GM19240 (cell line): Measurements from ENCODE around the gene SNCA.

Experiments
- DNase-seq: peaks from one replicate; pipeline ENCODE4 v3.0.0; 2011; ENCODE audit warnings: low spot score; ENCODE audit not compliant: insufficient read length

The SNCA gene

GRCh38 chr4:89707467-89707866, 129.5 kb downstream of the SNCA start:
- no peak for DNase-seq

DNA sequence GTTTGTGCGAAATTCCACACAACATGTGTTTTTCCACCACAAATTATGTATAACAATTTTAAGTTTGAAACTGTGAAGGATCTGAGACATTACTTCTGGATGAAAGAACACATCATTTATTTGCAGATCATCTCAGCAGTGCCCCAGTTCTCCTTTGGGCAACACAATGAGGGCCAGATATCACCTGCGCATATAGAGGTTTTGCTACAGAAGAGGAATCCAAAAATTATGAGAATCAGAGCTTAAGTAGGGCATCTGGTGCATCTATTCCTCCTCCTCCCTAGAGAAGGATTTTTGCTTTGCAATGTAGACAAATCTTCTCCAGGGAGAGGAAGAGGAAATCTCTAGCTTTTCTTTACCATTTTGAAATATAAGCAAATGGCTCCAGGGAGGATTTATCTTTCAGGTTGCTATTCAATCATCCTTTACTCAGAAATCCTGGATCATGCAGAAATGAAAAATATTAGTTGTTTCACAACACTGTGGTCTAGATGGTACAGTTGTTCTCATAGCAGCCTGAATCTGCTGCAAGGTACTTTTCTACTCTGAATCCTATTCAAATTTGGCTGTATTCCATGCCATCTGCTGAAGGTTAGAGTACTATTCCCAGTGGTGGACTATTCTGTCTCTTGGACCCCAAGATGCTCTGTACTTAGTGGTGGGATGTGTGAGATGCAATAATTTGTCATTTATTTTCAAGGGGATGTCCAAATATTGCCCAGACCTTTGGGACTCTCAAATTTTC, 132.1 kb downstream of the SNCA start:
- no peak for DNase-seq

DNA sequence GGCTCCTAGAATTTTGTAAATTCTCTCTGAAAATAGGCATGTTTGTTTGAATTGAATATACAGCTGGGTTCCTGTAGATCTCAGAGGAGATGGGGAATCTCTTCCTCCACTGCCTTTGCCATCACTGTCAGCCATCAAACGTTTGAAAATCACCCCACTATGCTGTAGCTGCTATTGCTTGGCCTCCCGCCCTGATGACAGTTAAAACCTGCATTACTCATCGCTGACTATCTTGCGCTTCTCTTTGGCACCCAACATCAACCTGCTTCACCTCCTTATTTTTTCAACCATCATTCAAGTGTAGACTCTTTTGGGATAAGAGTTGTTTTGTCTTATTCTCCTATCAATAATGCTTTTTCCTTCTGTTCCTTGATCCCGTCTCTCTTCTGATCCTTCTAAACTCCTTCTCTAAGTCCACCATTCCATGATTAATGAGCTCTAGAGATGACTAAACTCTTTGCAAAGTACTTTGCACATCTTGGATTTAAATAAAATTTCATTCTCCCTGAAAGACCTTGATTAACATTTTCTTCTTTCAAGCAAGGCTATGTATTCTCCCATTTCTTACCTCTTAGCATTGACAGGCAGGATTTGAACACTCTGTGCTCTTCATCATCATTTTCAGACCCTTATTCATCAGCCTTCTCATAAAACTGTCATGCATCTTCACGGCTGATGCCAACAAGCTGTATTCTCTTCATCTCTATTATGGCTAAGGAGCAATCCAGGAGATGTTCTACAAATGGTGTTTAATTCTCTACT, 133.0 kb downstream of the SNCA start:
- no peak for DNase-seq

- DNase-seq: no peak
These were observed 136.1 kb downstream of the SNCA start for GRCh38 chr4:89700766-89701423.

- no peak for DNase-seq
These were observed 151.3 kb downstream of the SNCA start for GRCh38 chr4:89685690-89686089.

DNA sequence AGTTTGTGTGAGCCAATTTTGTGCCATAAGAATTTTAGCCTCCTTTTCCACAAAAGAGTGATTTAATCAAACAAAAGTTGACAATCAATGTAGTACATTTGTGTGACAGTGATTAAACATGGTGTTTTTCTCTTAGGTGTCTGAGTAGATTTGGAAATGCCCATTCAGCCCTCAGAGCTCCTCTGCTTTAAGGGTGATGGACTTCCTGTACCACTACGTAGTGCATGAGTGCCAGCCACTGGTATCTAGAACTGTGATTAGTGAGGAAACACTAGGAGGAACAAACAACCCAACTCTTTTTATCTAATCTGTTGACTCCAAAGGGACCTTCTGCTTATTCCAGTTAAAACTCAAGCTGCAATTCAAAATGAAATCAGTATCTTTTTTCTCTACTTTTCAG, 151.7 kb downstream of the SNCA start:
- DNase-seq: no peak

GRCh38 chr4:89684536-89684935, 152.4 kb downstream of the SNCA start:
- no peak for DNase-seq

DNA sequence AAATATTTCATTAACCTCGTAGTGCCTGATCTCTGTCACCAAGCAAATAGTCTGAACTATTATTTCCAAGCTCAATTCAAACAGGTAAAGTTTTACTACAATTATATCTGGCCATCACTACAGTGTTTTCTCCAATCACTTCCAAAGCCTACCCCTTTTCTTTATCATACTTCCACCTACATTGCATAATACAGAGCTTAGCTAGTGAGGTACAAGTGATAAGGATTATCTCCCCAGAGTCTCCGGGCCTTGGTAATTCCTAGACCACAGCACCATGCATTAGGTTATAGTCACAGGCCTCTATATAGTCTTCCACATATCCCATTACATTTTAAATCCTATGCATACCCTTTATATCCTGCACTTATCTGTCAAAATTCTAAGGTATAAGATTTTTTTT, 154.2 kb downstream of the SNCA start:
- no peak for DNase-seq

DNA sequence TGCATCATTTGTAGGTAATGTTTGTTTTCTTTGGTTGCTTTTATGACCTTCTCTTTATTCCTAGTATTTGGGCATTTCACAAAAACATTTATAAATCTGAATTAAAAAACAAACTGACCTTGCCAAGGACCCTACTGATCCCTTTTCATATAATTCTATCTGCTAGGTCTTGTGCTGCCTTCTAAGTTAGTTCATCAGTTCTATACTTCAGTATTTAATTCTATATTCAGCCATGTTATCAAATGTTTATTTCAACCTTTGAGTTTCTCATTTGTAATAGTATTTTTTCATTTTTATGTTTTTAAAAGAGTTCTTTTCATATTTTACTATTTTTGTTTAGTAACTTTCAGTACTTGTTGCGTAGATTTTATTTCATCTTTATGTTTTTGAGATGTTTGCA, 155.3 kb downstream of the SNCA start:
- no peak for DNase-seq

DNA sequence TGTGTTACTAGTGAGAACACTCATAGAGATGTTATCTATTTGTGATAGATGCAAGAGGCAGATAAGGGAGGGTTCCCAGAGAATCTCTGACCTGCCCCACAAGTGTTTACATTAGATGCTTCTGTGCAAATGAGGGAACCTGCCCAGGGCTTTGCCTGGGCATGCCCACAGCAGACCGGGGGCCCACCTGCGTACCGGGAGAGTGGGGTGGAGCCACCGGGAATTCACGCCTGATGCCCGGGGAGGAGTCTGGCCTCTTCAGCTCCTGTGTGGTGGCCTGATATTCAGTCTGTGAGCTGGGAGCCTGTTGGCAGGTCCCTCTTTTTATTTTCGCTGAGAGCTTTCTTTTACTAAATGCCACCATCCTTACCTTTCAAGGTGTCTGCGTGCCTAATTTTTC, 155.7 kb downstream of the SNCA start:
- no peak for DNase-seq

DNA sequence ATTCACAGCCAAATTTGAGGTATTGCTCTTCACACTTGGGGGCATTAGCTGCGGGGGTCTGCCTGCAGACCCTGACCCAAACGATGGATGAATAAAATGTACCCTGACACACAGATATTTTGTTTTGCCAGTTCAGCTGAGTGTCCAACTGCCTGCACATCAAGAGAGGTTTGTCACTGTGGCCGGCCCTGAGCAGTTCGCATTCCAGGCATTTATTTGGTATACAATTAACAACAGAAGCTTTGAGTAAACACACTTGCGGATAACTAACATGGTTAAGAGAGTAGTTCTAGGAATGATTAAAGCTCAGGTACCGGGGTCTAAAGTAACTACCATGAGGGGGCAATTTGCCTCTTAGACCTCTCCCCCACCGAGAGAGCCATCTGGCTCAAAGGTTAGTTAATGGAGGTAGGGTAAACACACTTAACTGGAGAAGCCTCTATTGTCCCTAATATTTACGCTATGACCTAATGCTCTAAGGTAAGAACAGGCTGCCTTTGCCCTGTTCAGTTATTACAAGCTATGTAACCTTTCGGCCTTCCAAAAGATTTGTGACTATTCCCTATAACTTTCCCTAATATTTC, 162.0 kb downstream of the SNCA start:
- no peak for DNase-seq
